RPMI7951 (cell line): ENCODE results near the gene KANTR. TPM values are rescaled to one million over a fixed set of nuclear protein-coding genes. Genes with fewer than 3 reads are reported as not detected.
"Not testable (repeated sequence)": the region's sequence is repeated elsewhere in the genome, so short reads cannot be mapped to it uniquely, and the experiment has no call there.

Experiments used
- DNase-seq: peaks from one replicate; pipeline ENCODE4 v3.0.0-alpha.2; 2012; ENCODE audit warnings: low read depth
- total RNA-seq: library from RNA; depleted of rRNA; stranded (reverse); fragments of >200 nt; shearing (Covaris generic); gene quantifications from 2 replicates; pipeline ENCODE4 v1.2.3, GENCODE V29; 2014; rRNA removed

KANTR gene
- total RNA-seq, 1 experiment from 2014 or later = 7.1 TPM

DNA sequence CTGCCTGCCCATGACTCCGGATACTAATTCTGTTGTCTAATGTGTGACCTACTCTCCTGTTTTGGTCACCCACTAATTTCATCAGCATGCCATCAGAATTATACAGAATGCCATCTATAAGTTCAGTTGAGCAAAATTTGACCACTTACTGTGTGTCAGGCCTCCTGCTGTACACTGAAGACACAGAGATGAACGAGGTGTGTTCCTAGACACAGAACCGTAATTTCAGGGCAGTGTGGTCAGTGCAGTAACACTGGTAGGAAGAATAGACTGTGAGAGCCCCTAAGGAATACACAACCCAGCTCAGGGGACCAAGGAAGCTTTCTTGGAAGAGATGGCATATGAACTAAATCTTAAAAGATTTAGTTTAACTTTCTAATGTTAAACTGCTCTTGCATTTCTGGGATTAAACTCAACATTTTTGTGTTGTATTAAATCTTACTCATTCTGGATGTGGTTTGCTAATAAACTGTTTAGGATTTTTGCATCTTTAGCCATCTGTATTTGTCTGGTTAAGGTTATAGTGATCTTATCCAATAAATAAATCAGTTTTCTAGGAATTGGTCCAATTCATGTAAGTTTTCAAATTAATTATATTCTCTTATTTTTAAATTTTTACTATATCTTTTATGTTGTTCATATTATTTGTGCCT is 34.3 kb downstream of the KANTR start:
- no peak for DNase-seq

DNA sequence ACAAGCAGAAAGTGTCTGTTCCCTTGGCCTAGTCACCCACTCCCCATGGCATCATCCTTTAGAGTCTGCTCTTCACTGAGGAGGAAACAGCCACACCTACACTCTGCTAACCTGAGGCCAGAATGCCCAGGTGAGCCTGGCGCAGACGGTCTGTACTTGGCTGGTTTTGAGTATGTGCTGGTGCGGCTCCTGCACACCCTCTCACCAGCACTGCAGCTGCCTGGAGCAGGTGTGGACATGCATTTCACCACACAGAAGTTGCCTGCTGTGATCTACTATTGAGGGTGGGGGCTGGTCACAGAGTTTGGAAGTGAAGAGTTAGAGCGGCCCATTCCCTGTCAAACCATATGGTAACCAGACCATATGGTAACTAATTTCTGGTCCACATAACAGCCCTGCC is 39.5 kb downstream of the KANTR start:
- DNase-seq = no peak

DNA sequence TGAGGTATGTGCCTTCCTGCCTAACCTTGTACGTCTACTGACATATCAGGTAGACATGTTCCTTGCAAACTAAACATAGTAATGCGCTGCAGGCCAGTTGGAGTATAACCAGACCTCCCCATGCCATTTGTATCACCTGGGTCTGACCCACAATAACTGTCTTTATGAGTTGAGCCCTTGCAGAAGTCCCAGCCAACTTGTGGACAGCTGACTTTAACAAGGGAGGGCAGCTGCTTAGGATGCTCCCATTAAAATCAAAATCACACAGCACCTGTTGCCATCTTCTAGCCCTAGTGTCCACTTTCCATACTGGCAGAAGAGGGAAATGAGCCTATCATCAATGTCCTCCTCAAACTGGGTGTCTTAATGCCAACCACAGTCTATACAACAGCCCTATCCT is 41.6 kb downstream of the KANTR start:
- DNase-seq = no peak

DNA sequence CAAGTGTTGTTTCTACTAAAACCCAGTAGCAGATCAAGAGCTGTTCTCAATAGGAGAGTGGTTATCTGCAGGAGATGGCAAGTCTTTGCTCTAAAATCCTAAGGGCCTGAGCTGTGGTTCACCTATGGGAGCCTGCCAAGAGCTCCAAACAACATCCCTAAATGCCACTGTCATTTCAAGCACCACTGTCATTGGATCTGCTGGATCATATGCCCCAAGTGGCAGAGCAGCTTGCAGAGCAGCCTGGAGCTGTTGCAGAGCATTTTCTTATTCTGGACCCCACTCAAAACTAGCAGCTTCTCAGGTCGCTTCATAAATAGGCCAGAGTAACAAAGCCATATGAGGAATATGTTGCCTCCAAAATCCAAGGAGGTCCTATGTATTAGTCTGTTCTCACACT is 59.6 kb downstream of the KANTR start:
- no peak for DNase-seq

DNA sequence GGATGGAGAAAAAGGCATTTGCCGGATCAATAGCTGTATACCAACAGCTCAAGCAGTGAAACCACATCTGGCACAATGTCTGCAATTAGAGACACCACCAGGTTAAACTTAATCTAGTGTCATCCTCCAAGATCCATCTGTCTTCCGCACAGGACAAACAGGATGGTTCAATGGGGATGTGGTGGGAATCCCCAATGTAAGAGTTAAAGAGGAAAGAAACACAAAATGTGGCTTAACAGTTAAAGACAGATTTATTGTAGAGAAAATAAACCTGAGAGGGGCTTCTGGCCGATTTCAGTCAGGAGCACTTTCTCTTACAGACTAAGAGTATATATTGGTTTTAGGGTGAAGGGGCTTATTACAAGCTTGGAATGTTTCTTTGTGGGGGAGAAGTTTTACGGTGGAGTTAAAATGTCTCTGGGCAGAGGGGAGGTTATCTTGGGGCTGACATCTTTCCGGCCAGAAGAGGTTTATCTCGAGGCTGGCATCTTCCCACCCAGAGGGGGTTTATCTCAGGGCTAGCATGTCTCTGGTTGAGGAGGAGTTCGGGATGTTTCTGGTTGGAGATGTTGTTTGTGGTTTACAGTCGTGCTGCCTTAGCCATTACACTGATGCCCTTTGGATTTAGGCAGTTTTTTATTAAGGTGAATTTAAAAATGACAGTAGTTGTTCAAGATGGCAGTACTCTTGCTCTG is 61.7 kb downstream of the KANTR start:
- no peak for DNase-seq

DNA sequence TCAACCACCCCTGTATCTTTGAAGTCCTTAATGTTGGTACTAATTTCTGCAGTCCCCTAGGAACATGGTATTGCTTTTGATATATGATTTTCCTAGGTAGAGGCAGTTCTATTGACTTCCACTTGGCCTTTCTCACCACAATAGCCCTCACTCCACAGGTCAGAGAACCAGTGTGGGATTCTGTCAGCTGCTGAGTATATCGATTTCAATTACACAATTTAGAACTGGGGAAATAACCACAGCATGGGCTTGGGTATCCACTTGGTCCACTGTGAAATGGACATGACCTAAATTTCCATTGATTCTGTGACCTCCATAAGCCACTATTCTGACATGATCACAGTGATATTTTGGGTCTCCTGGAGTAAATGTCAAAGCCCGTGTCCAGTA is 62.3 kb downstream of the KANTR start:
- no peak for DNase-seq

DNA sequence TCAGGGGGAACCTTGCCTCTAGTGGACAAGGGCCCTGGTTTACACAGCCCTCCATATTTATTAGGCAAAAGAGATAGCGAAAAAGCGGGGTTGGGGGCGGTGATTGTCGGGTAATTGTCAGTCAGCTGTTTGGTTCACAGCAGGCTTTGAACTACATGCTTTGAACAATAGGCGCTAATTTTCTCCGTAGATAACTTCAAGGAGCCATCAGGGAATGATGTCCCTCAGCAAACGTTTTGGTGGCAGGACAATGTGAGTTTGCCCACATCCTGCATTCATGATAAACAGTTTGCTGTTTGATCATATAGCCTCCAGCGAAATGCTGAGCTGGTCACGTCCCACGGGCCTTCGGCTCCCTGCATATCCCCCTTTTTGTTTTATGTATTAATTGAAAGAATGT is 65.2 kb downstream of the KANTR start:
- DNase-seq = no peak

DNA sequence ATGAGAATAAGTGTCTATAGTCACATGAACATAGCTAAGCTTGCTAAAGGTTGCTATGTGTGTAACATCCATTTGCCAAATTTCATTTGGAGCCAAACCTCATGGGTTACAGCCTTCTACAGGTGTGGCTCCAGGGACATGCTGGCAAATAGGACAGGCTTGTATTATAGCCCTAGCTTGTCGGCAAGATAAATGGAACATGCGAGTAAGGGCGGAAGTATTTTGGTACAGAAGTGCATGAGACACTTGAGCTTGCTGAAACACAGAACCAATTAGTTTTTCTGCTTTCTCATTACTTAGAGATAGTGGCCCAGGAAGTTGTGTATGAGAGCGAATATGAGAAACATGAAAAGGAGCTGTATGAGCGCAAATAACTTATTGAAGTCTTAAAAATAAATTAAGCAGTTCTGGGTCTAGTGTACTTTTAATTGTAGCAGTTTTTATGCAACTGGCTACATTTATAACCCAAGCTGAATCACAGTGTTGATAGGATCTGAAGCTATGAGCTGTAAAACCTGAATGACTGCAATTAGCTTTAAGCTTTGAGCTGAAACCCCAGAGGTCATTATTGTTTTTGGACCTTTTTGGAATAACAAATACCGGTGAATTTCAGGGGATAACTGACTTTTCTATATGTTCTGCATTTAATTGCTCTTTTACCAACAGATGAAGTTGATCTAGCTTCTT is 66.5 kb downstream of the KANTR start:
- no peak for DNase-seq

DNA sequence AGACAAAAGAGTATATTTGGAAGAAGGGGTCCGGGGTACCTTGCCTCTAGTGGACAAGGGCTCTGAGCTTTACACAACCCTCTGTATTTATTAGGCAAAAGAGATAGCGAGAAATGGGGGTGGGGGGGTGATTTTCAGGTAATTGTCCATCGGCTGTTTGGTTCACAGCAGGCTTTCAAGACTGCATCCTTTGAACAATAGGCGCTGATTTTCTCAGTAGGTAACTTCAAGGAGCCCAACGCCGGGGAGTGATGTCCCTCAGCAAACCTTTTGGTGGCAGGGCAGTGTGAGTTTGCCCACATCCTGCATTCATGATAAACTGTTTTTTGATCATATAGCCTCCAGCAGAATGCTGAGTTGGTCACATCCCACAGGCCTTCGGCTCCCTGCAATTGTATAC is 69.5 kb downstream of the KANTR start:
- no peak for DNase-seq

DNA sequence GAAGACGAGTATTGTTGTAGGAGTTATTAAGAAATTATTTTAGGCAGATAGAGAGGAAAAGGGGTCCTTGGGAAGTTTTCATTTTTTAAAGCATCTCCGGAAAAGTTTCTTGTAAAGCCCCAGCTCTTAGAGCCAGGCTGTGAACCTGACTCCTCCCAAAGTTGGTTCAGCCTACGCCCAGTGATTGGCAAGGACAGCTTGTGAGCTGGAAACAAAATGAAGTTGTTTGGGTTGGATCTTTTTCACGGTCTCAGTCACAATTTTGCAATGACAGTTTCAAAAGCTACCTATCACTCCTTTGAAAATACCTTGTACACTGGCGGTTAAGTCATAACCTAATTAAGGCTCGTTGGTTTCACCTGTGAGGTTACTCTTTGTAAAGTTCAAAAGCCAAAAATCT is 70.6 kb downstream of the KANTR start:
- not testable (repeated sequence) for DNase-seq

DNA sequence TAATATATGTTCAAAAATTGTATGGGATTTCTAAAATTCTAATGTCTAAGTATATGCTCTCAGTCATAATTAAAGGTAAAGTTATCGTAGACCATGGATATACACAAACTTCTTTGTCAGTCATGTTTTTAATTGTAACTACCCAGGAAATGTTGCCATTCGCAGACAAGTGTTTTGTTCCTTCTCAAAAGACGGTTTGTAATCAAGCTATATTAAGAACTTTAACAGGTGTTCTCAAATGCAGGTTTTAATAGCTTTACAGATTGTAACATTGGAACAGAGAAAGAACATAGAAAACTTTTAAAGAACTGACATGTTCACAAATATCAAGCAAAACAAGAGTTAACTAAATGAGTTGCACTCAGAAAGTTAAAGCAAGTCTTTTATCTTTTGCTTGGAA is 72.2 kb downstream of the KANTR start:
- DNase-seq = no peak

DNA sequence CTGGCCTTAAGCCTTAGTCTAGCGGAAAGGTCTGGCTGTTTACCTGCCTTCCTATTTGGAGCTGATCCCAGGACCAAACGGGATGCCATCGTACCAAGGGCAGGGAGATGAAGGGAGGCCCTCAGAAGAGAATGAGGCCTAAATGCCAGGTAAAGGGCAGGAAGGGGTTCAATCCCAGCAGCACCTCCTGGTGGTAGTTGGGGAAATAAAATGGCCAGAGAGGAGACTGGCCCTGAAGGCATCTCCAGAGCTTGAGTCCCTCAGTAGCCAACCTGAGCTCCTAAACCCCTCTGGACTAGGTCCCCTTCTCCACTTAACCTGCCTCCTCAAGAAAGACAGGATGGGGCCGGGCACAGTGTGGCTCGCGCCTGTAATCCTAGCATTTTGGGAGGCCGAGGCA is 77.4 kb downstream of the KANTR start:
- DNase-seq = no peak

Other genes with a start within 250 kb of the KANTR start
- gene XAGE3, start 226.1 kb upstream of the KANTR start, total RNA-seq = not detected in 2 replicates
- 26.6 and 28.0 TPM in 2 replicates for gene FAM156B, start 196.8 kb upstream of the KANTR start, total RNA-seq
- gene FAM156A, start 135.6 kb upstream of the KANTR start, total RNA-seq = 9.0 and 17.0 TPM in 2 replicates
- gene GPR173, start 45.4 kb upstream of the KANTR start, total RNA-seq = 1.4 and 2.4 TPM in 2 replicates
- 10.0 and 10.7 TPM in 2 replicates for gene TSPYL2, start 11.8 kb upstream of the KANTR start, total RNA-seq
- 67.0 and 120 TPM in 2 replicates for gene KDM5C, start 131.1 kb downstream of the KANTR start, total RNA-seq
- gene IQSEC2, start 187.4 kb downstream of the KANTR start, total RNA-seq = 28.4 and 42.4 TPM in 2 replicates